NCI-H446 treated with DMSO at 0.1 percent for 48 hours (cell line): Measurements from ENCODE around the gene KCNMA1.
A peak's percentile ranks its signal among the peaks of the same experiment; 100 is the strongest.

ENCODE experiments used
- DNase-seq: peaks from one replicate; lab custom pipeline; 2025; lab: John Stamatoyannopoulos, UW

The KCNMA1 gene

DNA sequence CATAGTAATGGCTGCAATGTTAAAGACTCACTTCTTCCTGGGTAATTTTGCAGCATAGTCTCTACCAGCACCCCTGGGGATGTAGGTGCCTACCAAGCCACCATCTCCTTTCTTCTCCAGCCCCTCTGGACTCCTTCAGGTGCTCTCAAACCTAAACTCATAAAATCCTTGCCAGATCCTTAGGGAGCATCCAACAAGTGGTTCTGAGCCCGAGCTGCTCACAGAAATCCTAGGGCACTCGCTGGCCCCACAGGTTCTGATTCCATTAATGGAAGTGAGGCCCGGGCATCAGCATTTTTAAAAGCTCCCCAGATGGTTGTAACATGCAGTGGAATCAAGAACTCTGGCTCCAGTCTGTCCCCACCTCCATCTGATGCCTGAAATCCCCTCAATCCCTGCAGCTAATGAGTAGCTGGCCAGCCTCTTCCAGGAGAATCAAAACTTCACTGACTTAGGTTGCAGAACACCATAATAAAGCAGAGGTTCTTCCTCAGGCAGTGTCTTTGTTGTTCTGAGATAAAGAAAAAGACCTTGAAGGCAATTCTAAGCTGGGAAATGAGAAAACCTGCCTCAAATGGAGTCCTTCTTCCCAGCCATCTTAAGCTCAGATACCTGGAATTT is 336.8 kb downstream of the KCNMA1 start:
- no peak for DNase-seq

DNA sequence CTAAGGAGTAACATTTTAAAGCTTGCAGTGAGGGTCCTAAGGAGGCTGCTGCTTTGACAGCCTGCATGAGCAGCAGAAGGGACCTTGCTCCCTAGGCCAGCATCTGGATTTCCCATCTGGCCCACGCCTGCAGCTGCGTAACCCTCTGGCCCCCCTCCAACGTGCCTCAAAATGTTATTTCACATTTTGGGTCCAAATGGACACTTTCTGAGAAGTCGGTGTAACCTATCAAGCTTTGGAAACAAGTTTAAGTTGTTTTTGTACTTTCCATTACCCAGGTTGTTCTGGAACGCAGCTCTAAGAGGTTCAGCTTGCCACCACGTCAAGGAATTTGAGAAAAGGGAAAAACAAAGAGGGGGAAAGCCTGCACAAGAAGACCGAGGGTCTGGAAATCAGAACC is 338.3 kb downstream of the KCNMA1 start:
- DNase-seq, result no peak

DNA sequence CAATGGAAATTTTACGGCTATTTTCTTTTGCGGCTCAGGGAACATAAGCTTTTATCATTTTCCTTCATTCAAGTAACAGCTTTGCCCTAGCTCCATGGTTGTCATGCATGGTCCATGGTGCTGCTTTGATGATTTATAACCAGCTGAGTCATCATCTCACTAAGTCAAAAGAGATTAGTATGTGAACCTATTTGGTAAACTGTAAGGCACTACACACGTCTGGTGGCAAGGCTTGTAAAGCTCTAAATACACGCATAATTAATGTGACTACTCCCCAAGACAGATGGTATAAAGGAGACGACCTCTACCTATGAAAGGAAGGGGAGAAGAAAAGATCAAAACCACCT is 340.2 kb downstream of the KCNMA1 start:
- DNase-seq, result peak; percentile 8

DNA sequence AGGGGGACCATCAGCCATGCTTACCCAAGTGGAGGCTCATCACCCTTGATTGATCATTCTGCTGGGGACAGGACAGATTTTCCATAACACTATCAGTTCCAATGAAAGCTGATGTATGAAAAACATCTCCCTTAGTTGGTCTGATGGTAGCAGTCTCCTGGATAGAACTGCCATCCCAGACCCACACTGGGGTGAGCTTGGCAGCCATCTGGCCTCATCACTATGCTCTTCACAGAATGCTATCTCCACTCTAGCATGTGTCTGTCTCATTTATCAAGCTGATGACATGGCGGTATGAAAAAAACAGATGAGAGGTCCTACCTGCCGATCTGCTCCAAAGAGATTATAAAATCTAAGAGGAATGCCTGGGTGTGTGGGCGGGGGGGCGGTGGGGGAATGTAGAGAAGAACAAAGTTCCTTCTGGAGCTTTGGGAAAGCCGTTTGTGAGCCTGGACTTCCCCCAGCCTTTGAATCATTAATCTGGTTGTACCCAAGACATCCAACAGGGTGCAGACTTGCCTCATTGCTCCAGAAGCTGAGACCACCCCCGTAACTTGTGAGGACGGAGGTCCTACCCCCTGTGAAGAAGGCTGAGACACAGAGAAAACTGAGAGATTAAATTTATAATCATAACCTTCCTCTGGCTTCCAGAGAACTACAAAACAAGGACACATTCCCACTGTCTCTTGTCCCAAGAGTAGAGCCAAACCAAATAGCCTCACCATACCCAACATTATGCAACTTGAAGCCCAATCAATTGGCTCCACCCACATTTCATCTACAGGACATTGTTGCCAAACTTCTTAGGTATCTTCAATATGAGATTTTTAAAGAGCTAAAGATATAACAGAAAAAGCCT is 340.8 kb downstream of the KCNMA1 start:
- DNase-seq, result no peak

DNA sequence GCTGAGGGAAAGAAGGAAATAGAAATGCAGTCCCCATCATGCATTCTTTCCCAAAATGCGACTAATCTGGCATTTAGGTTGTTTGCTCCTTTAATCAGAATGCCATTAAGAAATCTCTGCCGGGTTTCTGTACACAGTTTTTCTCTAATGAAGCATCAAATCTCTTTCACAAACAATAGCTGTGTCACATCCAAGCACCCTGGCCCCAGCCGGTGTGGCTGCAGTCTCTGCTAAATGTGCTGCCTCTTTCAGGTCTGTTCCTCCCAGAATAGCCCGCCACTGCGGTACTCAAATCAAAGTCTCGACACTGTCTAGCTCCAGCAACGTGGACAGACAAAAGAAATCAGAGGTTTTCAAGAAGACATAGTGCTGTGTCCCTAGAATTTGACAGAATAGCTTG is 343.8 kb downstream of the KCNMA1 start:
- DNase-seq, result no peak

DNA sequence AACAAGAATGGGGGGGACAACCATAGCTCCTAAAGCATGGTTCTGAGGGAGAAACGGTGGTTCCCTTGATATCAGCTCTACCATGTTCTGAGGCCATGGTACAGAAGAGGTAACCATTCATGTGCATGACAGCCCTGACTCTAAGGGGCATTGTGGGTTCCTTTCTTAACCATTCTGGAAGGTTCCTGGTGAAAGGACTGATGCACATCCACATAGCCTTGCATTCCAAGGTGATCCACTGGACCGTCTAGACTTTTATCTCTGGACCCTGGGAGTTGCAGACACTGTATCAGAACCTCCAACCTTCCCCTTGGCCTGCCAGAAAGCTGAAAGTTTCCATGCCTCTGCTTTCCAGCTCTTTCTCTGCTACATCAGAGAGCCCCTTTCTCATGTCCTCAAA is 344.3 kb downstream of the KCNMA1 start:
- DNase-seq, result no peak

DNA sequence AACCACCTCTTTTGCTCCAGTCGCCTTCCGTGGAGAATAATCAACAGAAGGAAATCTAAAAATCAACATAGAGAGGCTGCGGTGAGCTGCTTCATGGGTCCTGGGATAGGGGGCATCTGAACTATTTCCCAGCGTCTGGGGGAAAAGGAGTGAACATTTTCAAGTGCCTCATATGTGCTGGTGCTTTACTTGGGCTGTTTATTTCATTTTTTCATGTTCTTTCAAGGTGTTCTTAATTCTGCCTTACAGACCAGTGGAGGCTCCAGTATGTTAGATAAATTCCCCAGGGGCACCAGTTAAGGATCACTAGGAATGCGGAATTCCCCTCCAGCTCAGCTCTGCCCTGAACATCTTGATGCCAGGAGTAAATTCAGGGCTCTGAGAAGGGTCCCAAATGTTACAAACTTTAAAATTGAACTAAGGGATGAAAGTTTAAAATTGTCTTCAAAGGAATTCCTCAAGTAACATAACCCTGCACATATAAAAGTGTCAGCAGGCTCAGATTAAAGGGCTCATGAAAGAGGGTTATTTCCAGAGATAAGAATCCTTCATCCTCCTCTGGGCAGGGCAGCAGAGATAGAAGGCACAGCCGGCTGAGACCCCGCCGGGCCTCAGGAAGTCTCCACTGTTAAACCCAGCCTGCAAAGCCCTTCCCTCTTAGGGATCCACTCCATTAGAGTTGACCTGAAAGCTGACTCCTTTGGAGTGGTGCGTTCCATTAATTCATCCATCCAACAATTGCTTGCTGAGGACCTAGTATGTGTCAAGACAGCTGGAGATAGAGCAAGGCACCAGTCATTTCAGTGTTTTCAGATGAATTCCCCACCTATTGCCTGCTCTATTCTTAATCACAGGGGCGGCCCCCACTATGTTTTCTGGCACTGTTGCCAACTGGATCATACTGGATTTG is 345.8 kb downstream of the KCNMA1 start:
- DNase-seq, result no peak

DNA sequence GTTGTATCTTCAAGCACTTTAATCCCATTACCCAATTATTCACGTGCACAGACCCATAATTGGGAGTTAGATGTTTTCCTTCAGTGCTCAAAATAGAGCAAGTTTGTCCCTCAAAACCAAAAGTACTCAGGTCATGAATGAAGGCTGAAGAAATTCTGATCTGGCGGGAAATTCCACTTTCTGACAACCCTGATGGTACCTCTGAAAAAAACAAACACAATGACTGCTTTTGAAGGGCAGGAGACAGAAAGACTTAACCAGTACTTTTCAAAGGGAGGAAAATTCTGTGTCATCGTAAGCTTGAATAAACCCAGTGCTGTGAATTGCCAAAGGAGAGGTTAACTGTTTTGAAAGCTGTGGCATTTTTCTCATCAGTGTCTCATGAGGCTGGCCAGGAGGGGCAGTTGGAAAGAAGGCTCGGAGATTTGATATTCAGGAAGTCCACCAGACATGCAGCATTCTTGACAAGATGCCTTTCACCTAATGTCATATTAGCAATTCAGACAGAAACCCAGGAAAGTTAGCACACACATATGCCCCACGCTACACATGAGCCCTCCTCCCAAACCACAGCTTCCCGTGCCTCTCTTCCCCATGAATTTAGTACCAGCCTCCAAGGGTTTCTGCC is 347.0 kb downstream of the KCNMA1 start:
- DNase-seq, result no peak

DNA sequence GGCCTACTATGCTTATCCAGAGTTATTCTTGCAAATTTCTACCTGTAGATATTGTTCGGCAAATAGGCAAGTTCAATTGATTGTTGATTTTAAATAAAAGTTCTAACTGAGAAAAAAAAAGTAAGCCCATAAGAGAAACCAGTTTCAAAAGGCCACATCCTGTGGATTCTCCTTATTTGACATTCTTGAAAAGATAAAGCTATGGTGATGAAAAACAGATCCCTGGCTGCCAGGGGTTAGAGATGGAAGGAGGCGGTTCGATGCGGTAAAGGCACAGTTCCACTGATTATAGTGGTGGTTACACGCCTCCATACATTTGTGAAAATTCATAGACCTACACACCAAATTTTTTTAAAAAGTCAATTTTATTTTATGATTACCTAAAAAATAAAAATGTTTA is 347.8 kb downstream of the KCNMA1 start:
- no peak for DNase-seq

DNA sequence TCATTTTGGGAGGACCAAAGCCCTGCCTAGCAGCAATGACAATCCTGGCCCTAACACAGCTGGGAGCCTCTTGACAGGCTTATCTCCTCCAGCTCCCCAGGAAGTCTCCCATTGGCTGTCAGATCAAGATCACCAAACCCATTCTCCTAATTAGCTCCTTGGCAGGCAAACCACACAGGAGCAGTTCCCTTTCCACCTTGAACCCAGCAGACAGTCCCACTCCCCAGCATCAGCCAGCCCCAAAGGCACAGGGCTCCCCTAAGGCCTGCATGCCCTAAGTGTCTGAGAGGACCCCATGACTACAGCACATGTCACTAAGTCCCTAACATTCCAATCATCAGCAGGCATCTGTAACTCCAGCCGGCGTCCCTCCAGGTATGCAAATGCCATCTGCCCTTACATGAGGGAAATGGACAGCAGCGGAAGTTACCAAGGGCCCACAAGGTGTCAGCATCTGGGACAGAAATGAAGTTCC is 348.5 kb downstream of the KCNMA1 start:
- DNase-seq, result no peak

DNA sequence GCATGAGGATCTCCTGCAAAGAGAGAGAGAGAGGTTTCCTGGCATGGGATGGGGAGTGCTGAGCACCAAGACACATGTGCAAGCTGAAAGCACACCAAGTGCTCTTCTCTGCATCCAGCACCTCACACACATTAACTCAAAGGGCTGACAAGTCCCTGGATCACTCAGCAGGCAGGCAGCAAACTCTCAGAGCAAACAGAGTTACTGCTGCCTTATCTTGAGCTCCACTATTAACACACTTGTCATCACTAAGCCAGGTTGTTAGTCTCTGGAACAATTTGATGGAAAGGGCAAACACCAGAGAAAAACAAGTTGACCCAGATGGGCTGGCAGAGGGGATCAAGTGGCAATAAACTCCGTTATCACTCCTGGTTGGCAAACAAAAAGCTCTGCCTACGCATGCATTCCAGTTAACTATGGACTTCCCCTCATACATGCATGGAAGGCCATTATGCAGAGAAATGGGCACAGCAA is 349.9 kb downstream of the KCNMA1 start:
- no peak for DNase-seq

DNA sequence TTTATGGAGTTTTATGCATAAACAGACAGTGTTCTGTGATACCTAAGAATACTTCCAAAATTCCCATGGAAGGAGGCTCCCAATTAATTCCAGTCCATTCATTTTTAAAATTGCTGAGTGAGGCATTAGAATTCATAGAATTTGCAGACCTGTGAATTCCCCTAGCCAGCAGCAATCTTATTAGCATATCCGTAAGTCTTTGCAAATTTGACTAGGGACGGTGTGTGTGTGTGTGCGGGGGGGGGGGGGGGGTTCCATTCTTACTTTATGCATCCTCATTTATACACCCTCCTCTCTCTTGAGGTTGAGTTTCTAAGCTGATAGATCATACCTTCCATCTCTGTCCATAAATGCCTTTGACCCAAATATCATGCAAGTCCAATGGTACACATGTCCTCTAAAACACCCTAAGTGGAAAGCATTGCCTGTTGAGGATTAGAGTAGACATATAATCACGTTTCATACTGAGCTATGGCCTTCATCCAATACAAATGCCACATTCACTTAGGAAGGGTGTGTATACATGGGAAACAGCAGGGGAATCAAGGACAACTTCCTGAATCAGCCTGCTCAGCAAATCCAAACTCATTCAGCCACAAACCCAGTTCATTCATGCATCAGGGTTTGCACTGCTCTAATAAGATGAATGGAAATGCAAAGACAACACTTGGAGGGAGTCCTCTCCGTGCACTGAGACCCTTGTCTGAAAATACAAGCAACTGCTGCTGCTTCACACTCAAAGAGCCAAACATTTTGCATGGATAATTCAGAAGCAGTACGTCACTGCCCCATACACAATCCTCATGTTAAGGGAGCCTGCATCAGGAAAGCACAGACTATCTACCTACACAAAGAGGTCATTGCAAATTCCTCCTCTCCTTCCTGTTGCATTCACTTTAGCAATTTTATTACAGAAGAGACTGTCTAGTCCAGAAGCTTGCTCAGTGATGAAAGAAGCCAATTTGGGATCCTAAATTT is 350.8 kb downstream of the KCNMA1 start:
- peak; percentile 47 for DNase-seq

DNA sequence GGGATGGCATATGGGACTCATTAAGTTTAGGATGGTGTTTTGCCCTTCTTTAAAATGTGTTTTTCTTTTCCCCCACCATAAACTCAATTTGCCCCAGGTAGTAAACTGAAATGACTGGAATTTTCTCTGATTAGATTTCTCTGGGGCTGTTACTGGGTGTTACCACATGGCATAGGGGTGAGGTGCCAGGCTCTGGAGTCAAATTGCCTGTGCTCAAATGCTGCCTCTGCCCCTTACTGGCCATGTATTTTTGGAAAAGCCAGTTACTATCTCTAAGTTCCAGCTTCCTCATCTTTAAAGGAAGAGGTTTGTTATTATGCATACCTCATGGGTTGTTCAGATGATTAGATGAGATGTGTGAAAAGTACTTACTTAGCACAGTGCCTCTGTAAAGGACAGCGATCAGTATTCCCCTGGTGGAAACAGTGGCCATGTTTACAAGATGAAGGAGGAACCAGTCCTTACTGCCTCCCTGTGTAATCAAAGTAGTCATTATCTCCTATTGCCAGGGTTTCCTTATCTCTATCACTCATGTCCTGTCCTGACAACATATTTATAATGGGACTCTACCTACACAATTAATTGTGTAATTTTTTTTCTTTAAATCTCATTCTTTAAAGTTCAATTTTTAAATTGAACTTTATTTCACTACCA is 352.0 kb downstream of the KCNMA1 start:
- no peak for DNase-seq

DNA sequence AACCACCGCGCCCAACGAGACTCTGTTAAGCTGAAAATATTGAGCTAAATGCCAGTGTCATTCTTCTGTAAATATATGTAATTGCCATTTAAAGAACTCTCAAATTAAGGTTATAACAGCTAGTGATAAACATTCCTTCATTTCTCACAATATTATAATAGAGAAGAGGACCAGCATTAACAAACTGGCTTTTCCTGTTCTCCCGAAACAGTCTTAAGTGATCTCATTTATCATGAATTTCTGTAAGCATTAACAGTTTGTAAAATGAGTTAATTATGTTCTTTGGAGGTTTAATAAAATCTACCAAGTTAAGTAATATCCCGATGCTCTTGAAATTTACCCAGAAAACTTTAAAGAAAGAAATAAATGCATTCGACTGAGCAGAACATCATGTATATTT is 352.8 kb downstream of the KCNMA1 start:
- no peak for DNase-seq

DNA sequence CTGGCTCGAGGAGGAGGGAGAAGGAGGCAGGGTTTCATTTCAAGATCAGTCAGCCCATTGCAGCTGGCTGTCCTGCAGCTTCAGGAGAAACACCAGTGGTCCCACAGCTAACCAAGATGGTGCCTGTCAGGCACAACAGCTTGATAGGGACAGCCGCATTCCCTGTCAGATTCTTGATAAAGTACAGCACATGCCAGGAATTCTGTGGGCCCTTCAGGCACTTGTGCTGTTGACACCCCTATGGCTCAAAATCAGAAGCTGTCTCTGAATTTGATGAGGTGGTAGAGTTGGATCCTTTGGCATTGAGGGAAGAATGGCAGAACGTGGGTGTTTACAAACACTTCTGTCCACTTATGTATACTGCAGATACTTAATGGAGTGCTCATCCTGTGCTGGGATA is 354.3 kb downstream of the KCNMA1 start:
- DNase-seq, result no peak

DNA sequence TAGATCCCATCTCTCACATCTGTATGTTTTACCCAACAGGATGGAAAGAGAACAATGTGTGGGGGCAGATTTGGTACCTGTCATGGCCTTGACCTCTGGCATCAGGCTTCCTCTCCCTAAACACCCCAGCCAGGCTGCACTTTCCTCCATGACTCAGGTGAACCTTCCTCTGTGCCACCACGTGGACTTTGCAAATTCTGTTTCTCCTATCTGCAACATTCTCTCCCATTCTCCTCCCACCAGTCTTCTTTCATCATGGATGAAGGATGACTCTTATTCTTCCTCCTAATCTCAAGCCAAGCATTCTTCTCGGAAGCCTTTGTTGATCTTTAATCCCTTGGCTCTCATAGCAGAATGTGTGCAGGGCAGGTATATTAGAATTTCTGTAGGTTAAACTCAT is 355.4 kb downstream of the KCNMA1 start:
- DNase-seq, result no peak

DNA sequence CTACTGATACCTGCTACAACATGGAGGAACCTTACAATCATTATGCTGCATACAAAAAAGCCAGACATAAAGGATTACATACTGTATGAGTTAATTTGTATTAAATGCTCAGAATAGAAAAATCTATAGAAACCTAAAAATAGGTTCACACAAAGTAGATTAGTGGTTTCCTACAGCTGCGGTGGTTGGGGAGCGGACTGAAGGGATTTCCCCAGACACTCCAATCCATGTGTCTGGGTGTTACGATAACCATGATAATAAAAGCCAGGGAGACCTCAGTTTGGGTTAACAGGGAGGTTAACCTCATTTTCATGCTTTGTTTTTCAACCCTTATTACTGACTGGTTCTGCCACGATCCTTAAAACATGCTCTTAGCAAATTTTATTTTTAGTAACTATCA is 355.9 kb downstream of the KCNMA1 start:
- DNase-seq, result no peak

DNA sequence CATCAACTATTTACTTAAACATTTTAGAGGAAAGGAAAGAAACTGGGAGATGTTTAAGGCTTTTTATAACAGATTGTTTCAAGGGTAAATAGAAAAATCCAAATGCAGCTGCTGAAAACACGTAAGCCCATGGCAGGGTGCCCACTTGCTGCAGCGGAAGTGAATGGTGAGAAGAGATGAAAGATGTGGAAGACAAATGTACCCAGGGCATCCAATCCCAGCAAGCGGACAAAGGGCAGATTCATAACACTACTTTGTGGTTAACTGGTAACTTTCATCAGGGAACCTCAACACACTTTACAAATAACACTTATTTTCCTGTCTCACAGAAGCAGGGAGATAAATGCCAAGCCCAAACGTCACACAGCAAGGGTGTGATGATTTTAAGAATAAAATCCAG is 358.4 kb downstream of the KCNMA1 start:
- DNase-seq, result no peak

DNA sequence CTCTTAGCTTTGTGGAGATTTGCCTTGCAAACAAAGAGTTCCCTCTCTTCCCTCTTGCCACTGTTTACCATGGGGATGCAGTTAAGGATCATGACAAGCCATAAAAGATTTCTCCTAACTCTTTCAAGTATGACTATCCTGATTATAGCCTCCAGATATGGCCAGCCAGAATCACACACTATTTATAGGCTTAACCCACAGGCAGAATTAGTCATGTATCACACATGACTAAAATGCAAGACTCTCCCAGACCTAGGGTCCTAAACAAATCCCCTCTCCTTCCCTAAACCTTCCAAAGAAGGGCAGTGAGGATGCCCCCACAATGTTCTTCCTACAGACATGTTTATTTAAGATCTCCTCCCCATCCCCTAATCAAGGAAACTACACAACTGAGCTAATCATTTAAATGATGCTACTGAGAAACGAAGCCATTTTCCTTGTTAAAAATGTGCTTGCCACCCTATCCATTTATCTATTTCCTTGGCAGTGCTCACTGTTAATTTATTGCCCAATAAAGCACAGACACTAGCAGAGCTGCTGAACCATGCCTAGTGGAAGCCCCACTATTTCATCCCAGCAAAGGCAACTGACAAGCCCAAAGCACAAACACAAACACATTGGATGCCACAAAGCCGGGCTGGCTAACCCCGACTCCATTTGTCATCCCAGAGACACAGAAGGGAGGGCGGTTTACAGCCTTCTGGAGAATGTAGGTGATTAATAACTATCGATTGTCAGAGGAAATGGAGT is 363.4 kb downstream of the KCNMA1 start:
- peak; percentile 48 for DNase-seq

DNA sequence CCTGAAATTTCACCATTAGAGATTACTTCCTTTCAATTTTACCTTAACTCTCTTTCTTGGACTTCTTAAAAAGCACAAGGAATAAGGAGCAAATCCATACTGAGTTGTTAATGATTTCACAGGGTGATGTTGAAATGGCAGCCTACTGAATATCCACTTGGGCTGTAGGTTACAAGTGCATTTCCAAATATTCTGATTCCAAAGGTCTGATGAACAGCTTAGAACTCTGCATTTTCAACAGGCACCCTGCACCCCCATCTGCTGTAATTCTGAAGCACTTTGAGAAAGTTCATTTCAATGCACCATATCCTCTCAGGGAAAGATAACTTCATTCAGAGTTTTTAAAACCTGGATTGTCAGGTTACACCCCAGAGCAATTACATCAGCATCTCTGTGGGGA is 368.4 kb downstream of the KCNMA1 start:
- no peak for DNase-seq
